Activated T-cell treated with anti-CD3 and anti-CD28 coated beads, Interleukin-2, amount 50 U/mL, for 24 hours (primary cell): ENCODE data around the gene DNM2.
A peak's percentile ranks its signal among the peaks of the same experiment; 100 is the strongest.
"Not testable (repeated sequence)": the region's sequence is repeated elsewhere in the genome, so short reads cannot be mapped to it uniquely, and the experiment has no call there.

Source experiments
- DNase-seq: peaks from one replicate; pipeline ENCODE4 v3.0.0-alpha.2; 2020
- H3K27ac Mint-ChIP-seq: 2 replicates; pipeline ENCODE4 v1.8.0; 2020; ENCODE audit warnings: mild to moderate bottlenecking, mixed read lengths
- H3K27me3 Mint-ChIP-seq: 2 replicates; pipeline ENCODE4 v1.8.0; 2020; ENCODE audit warnings: mixed read lengths
- H3K36me3 Mint-ChIP-seq: 2 replicates; pipeline ENCODE4 v1.8.0; 2020; ENCODE audit warnings: low read depth, mixed read lengths
- H3K4me1 Mint-ChIP-seq: 2 replicates; pipeline ENCODE4 v1.8.0; 2020; ENCODE audit warnings: low read depth, mixed read lengths
- H3K4me3 Mint-ChIP-seq: 2 replicates; pipeline ENCODE4 v1.8.0; 2020; ENCODE audit warnings: mild to moderate bottlenecking, moderate library complexity, mixed read lengths
- H3K9me3 Mint-ChIP-seq: 2 replicates; pipeline ENCODE4 v1.8.0; 2020; ENCODE audit warnings: mixed read lengths

DNM2 gene

DNA sequence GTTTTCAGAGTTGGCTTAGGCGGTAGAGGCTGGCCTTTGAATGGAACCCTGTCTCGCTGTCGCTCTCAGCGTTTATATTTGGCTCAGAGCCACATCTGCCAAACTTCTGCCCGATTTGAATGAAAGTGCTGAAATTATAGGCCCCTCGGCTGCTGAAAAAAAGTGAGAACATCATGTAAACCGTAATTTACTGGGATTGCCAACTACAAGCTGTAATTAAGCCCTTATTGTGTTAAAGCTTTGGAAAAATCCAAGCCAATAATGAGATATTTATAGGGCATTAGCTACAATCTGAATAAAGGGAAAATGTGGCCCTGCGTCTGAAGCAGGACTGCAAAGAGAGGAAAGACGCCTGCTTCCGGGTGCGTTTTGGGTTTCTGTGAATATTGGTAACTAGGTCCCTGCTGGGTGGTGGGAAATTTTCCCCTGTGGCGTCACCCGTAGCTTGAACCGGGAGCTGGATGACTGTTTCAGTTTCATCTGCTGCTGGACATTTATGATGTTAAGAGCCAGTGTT, 9.9 kb downstream of the DNM2 start:
- peaks cover 71% of the 10 kb centered on the region for H3K4me1 Mint-ChIP-seq
- no peaks in the 10 kb centered on the region for H3K27me3 Mint-ChIP-seq
- peaks cover 42% of the 10 kb centered on the region for H3K36me3 Mint-ChIP-seq
- H3K27ac Mint-ChIP-seq, result no peak overlapping the region
- no peak for DNase-seq
- no peak overlapping the region for H3K4me3 Mint-ChIP-seq
- no peaks in the 10 kb centered on the region for H3K9me3 Mint-ChIP-seq

DNA sequence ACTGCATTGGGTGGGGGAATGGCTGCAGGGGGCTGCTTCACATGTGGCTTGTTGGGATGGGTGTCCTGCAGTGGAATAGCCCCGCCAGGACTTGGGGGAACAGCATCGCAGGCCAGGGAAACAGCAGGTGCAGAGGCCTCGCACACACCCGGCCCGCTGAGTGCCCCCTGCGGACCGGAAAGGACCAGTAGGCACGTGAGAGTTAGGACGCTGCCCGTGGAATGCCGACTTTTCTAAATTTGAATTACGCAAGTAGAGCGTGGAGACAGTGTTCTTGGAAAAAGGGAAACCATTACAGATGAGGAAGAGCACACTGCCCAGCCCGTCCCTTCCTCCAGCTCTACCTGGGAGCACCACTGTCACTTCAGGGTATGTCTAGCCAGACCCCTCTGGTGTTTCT, 11.5 kb downstream of the DNM2 start:
- no peak for DNase-seq
- H3K36me3 Mint-ChIP-seq, result peaks cover 34% of the 10 kb centered on the region

DNA sequence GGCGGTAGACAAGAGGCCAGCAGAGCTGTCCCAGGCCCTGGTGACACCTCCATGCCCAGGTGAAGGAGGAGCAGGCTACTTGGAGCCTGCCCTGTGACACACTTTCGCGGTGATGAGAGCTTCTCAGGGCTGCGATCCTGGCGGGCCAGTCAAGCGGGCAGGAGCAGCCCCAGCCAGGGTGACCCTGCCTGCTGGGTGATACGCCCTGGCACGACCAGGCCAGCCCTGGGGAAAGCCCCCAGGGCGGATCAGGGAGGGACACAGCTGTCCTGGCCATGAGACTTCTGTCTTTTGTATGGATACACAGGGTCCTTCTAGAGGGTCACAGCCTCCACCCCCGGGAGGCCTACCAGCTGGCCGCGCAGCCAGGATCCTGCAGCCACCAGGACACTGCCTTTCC, 13.1 kb downstream of the DNM2 start:
- Mint-ChIP-seq H3K36me3 (peaks cover 35% of the 10 kb centered on the region), H3K4me3 (peak overlapping the region; percentile 64)

More for the DNA sequence above, 11.5 kb downstream of the DNM2 start:
- Mint-ChIP-seq H3K4me1 (peaks cover 63% of the 10 kb centered on the region), H3K27me3 (no peaks in the 10 kb centered on the region), H3K9me3 (no peaks in the 10 kb centered on the region), H3K4me3 (no peak overlapping the region), H3K27ac (peak overlapping the region; percentile 44)

DNA sequence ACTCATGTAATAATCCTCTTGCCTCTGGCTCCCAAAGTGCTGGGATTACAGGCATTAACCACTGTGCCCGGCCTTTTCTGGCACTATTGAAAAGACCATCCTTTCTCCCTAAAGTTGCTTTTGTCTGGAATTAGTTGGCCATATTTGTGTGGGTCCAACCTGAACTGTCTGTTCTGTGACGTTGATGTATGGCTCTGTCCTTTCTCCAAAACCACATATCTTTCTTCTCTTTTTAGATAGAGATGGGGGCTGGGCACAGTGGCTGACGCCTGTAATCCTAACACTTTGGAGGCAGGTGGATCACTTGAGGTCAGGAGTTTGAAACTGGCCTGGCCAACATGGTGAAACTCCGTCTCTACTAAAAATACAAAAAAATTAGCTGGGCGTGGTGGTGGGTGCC, 17.9 kb downstream of the DNM2 start:
- peaks cover 47% of the 10 kb centered on the region for H3K4me1 Mint-ChIP-seq
- DNase-seq, result no peak
- H3K36me3 Mint-ChIP-seq, result peaks cover 37% of the 10 kb centered on the region
- H3K27ac Mint-ChIP-seq, result no peak overlapping the region
- H3K4me3 Mint-ChIP-seq, result no peak overlapping the region
- no peaks in the 10 kb centered on the region for H3K9me3 Mint-ChIP-seq
- H3K27me3 Mint-ChIP-seq, result no peaks in the 10 kb centered on the region

More for the DNA sequence above, 13.1 kb downstream of the DNM2 start:
- Mint-ChIP-seq H3K4me1 (peaks cover 60% of the 10 kb centered on the region), H3K27me3 (no peaks in the 10 kb centered on the region), H3K27ac (peak overlapping the region; percentile 86), H3K9me3 (no peaks in the 10 kb centered on the region)
- DNase-seq, result no peak

DNA sequence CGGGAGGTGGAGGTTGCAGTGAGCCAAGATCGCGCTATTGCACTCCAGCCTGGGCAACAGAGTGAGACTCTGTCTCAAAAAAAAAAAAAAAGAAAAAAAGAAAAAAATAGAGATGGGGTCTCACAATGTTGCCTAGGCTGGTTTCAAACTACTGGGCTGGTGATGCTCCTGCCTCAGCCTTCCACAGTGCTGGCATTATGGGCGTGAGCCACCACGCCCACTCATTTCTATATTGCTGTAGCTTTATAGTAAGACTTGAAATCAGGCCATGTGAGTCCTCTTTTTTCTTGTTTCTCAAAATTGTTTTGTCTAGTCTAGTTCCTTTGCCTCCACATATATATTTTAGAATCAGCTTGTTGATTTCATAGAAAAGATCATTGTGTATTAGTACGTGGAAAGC, 18.3 kb downstream of the DNM2 start:
- Mint-ChIP-seq H3K9me3 (no peaks in the 10 kb centered on the region), H3K36me3 (peaks cover 38% of the 10 kb centered on the region), H3K27ac (peak overlapping the region; percentile 33), H3K27me3 (no peaks in the 10 kb centered on the region), H3K4me1 (peaks cover 47% of the 10 kb centered on the region), H3K4me3 (no peak overlapping the region)
- no peak for DNase-seq

DNA sequence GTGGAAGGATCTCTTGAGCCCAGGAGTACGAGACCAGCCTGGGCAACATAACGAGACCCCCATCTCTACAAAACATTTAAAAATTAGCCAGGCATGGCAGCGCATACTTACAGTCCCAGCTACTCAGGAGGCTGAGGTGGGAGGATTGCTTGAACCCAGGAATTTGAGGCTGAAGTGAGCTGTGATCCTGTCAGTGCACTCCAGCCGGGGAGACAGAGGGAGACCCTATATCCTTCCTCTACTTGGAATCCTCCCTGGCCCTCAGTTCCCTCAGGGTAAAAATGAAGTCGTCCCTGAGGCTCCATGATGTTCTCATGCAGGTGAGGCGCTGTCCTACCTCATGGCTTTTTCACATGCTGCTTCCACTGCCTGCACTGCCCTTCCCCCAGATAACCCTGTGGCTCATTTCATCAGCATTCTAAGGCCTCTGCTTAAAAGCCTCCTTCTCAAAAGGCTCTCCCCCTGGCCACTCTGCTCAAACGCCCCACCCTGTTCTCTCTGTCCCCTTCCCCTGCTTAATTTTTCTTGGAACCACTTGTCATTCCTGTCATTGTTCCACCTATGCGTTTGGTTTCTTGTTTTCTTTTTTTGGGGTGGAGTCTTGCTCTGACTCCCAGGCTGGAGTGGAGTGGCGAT, 19.2 kb downstream of the DNM2 start:
- DNase-seq, result no peak
- Mint-ChIP-seq H3K9me3 (no peaks in the 10 kb centered on the region), H3K4me3 (no peak overlapping the region), H3K36me3 (peaks cover 37% of the 10 kb centered on the region), H3K27ac (peak overlapping the region; percentile 74), H3K4me1 (peaks cover 45% of the 10 kb centered on the region), H3K27me3 (no peaks in the 10 kb centered on the region)

DNA sequence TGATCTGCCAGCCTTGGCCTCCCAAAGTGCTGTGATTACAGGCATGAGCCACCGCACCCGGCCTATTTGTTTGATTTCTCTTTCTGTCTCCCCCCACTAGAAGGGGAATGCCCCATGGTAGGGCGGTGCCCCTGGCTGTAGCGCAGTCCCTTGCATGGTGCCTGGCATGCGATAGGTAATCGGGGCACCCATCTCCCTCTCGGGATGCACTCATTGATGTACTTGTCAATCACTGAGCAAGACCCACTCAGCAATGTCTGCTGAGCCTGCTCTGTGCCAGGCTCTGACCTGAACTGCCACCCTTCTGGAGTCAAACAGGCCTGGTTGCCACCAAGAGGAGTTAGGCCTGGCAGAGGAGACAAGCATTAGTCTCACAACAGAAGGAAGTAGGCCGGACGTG, 19.8 kb downstream of the DNM2 start:
- Mint-ChIP-seq H3K9me3 (no peaks in the 10 kb centered on the region), H3K4me3 (no peak overlapping the region), H3K4me1 (peaks cover 48% of the 10 kb centered on the region), H3K27ac (peak overlapping the region; percentile 74), H3K36me3 (peaks cover 37% of the 10 kb centered on the region), H3K27me3 (no peaks in the 10 kb centered on the region)
- DNase-seq, result no peak

DNA sequence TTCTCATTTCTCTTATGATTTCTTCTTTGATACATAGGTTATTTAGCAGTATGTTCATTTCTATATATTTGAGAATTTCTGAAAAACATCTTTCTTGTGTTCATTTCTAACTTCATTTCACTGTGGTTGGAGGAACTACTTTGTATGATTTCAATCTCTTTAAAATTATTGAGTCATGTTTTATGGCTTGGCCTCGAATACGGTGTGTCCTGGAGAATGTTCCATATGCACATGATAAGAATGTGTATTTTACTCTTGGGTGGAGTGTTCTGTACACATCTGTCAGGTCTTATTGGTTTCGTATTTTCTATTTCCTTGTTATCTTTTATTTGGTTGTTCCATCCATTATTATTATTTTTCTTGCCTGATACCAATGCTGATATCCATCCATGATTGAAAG, 22.9 kb downstream of the DNM2 start:
- peaks cover 58% of the 10 kb centered on the region for H3K4me1 Mint-ChIP-seq
- H3K9me3 Mint-ChIP-seq, result no peaks in the 10 kb centered on the region
- no peak for DNase-seq
- no peaks in the 10 kb centered on the region for H3K27me3 Mint-ChIP-seq
- no peak overlapping the region for H3K27ac Mint-ChIP-seq
- peaks cover 30% of the 10 kb centered on the region for H3K36me3 Mint-ChIP-seq
- no peak overlapping the region for H3K4me3 Mint-ChIP-seq

DNA sequence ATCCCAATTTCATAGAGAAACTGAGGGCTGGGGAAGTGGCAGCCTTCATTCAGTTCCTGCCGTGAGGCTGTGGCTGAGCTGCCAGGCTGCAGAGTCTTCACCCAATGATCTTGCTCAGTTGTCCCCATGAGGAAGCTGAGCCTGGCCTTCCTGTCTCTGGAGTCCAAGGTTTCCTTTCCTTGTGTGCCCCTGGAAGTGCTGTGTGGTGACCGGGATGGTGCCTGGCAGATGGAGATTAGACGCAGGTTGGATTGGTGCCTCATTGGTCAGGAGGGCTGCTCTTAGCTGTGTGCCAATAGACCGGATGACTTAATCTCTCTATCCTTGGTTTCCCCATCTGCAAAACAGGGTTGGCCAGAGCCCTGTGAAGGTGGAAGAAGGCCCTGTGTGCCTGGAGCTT, 24.6 kb downstream of the DNM2 start:
- H3K27me3 Mint-ChIP-seq, result no peaks in the 10 kb centered on the region
- H3K4me1 Mint-ChIP-seq, result peaks cover 56% of the 10 kb centered on the region
- no peak overlapping the region for H3K4me3 Mint-ChIP-seq
- DNase-seq, result no peak
- H3K27ac Mint-ChIP-seq, result peak overlapping the region; percentile 55
- H3K9me3 Mint-ChIP-seq, result no peaks in the 10 kb centered on the region
- peaks cover 18% of the 10 kb centered on the region for H3K36me3 Mint-ChIP-seq

DNA sequence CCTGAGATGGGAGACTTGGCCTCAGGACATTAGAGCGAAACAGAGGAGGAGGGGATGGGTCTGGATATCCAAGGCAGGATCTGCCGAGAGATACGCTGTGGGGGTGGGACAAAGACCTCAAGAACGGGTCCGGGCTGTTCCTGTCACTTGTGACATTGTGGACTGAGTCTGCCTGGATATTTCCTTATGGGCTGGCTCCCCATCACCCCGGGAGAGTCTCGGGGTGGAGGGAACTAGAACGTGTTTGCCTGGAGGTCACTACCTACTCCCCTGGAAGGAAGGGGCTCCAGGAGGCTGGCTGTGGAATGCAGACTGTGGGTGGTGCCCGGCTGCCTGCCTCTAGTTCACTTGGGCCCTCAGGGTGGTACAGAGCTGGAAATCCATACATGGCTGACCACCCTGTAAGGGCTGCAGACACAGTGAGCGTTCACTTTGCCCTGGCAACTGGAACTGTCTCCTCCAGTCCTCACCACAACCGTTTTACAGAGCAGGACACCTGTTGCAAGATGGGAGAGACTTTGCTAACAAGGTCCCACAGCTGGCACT, 26.4 kb downstream of the DNM2 start:
- no peak overlapping the region for H3K4me3 Mint-ChIP-seq
- no peak for DNase-seq
- H3K36me3 Mint-ChIP-seq, result peaks cover 13% of the 10 kb centered on the region
- H3K9me3 Mint-ChIP-seq, result no peaks in the 10 kb centered on the region
- peak overlapping the region; percentile 44 for H3K27ac Mint-ChIP-seq
- no peaks in the 10 kb centered on the region for H3K27me3 Mint-ChIP-seq
- peaks cover 66% of the 10 kb centered on the region for H3K4me1 Mint-ChIP-seq

DNA sequence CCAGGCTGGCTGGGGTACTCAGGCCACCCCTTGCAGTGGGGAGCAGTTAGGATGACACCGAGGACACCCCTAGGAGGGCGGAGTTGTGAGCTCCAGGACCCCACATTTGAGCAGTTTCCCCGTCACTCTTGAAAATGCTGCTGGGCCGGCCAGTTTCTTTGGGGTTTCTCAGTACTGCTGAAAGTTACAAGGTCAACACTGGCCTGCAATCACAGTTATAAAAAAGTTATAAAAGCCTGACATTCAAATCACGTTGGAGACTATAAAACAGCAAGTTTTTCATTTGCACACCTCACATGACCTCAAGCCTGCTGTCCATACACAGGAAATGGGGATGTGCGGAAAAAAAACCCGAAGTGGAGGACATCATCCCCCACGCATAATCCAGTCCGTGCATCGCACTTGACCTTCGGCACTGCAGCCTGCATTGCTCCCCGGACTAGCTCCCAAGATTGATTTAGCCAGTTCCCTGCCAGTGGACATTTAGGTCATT, 27.0 kb downstream of the DNM2 start:
- peaks cover 12% of the 10 kb centered on the region for H3K36me3 Mint-ChIP-seq
- H3K4me1 Mint-ChIP-seq, result peaks cover 69% of the 10 kb centered on the region
- no peaks in the 10 kb centered on the region for H3K27me3 Mint-ChIP-seq
- DNase-seq, result no peak
- H3K4me3 Mint-ChIP-seq, result no peak overlapping the region
- peak overlapping the region; percentile 44 for H3K27ac Mint-ChIP-seq
- no peaks in the 10 kb centered on the region for H3K9me3 Mint-ChIP-seq

DNA sequence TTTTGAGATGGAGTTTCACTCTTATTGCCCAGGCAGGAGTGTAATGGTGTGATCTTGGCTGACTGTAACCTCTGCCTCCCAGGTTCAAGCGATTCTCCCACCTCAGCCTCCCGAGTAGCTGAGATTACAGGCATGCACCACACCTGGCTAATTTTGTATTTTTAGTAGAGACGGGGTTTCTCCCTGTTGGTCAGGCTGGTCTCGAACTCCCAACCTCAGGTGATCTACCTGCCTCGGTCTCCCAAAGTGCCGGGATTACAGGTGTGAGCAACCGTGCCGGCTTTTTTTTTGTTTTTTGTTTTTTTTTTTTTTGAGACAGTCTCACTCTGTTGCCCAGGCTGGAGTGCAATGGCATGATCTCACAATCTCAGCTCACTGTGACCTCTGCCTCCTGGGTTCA, 28.6 kb downstream of the DNM2 start:
- peaks cover 73% of the 10 kb centered on the region for H3K4me1 Mint-ChIP-seq
- DNase-seq, H3K9me3 Mint-ChIP-seq, H3K27me3 Mint-ChIP-seq, H3K4me3 Mint-ChIP-seq, H3K36me3 Mint-ChIP-seq: not testable (repeated sequence)
- peak overlapping the region; percentile 40 for H3K27ac Mint-ChIP-seq

DNA sequence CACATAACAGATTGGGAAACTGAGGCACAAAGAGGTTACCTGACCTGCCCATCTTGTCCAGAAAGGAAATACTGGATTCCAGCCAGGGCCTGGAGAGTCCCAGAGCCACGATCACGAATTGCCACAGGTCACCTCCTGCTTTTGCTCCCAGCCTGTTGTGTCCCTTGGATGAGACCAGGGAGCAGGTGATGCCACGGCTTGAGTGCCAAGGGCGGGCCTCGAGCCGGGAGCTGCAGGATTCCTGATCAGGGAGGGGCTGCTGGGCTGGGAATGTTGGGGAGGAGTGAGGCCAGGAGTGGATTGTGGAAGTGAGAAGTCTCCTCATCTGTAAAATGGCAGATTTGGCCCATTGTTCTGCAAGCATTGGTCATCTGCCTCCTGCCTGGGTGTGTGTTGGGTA, 29.4 kb downstream of the DNM2 start:
- Mint-ChIP-seq H3K27ac (peak overlapping the region; percentile 89), H3K36me3 (peaks cover 5% of the 10 kb centered on the region), H3K9me3 (no peaks in the 10 kb centered on the region), H3K4me1 (peaks cover 77% of the 10 kb centered on the region), H3K4me3 (no peak overlapping the region), H3K27me3 (no peaks in the 10 kb centered on the region)
- no peak for DNase-seq

DNA sequence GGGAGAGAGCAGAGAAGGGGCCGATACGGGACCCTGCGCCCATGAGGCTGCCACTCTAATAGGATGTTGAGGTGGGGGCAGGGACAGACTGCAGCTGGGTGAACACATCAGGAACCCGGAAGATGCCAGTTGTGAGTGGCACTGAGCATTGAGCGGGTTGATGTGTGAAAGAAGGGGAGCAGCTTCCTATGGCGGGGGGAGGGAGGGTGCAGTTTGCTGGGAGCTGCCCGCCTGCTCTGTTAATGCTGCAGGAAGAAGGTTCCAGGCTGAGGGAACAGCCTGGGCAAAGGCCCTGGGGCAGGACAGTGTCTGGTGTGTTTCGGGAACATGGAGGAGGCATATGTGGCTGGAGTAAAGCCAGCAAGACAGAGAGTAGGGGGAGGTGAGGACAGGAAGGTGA, 29.8 kb downstream of the DNM2 start:
- Mint-ChIP-seq H3K36me3 (peaks cover 5% of the 10 kb centered on the region), H3K4me3 (no peak overlapping the region), H3K4me1 (peaks cover 77% of the 10 kb centered on the region), H3K27ac (peak overlapping the region; percentile 89), H3K9me3 (no peaks in the 10 kb centered on the region), H3K27me3 (no peaks in the 10 kb centered on the region)
- DNase-seq, result no peak

DNA sequence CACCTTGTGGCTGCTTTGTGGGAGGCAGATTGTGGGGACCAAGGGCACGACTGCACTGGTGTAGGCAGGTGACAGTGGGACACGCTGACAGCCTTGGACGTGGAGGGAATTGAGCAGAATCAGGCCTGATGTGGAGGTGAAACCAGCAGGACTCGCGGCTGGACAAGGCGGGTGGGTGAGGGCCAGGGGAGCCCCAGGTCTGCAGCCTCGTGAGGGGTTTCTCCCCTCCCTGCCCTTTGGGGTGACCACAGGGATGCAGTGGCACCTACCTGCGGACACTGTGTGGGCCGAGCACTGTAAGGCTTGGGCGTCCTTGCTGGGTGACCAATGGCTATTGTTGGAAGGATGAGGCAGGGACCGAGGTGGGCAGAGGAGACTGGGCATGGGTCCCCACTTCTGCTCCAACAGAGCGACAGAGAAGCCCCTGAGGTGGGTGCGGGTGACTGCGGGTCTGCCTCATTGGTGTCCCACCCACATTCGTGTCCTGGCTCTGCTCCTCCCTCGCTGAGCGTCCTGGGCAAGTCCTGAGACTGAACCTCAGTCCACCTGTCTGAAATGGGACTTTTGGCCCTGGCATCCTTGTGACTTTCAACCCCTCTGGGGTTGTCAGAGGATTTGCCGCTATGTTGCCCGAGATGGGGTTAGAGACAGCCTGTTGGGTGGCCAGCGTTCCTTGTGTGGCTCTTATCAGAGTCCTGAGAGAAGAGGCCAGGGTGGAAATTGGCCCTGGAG, 30.5 kb downstream of the DNM2 start:
- Mint-ChIP-seq H3K9me3 (no peaks in the 10 kb centered on the region), H3K4me3 (no peak overlapping the region), H3K27me3 (no peaks in the 10 kb centered on the region), H3K4me1 (peaks cover 80% of the 10 kb centered on the region), H3K27ac (peak overlapping the region; percentile 89), H3K36me3 (peaks cover 5% of the 10 kb centered on the region)
- DNase-seq, result no peak
